Measurements from ENCODE around the gene TRMT61A. TPM values are rescaled to one million over a fixed set of nuclear protein-coding genes. Genes with fewer than 3 reads are reported as not detected.
A peak's percentile ranks its signal among the peaks of the same experiment; 100 is the strongest.

Gene TRMT61A
- total RNA-seq, 1 donor from 2014 or later, result 9.5 TPM

- no peak overlapping the region for H3K27ac Mint-ChIP-seq
- no peaks in the 10 kb centered on the region for H3K9me3 Mint-ChIP-seq
- H3K27me3 Mint-ChIP-seq (ENCODE audit: low read depth), result peaks cover 3% of the 10 kb centered on the region
- H3K4me3 Mint-ChIP-seq, result peak overlapping the region; percentile 93
- peaks cover 28% of the 10 kb centered on the region for H3K4me1 Mint-ChIP-seq
- TF ChIP-seq, protein P1, sequence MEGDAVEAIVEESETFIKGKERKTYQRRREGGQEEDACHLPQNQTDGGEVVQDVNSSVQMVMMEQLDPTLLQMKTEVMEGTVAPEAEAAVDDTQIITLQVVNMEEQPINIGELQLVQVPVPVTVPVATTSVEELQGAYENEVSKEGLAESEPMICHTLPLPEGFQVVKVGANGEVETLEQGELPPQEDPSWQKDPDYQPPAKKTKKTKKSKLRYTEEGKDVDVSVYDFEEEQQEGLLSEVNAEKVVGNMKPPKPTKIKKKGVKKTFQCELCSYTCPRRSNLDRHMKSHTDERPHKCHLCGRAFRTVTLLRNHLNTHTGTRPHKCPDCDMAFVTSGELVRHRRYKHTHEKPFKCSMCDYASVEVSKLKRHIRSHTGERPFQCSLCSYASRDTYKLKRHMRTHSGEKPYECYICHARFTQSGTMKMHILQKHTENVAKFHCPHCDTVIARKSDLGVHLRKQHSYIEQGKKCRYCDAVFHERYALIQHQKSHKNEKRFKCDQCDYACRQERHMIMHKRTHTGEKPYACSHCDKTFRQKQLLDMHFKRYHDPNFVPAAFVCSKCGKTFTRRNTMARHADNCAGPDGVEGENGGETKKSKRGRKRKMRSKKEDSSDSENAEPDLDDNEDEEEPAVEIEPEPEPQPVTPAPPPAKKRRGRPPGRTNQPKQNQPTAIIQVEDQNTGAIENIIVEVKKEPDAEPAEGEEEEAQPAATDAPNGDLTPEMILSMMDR (IDR thresholded peaks at IDR 0.05; ENCODE audit: unreplicated experiment), result no peak
- H3K36me3 Mint-ChIP-seq, result no peaks in the 10 kb centered on the region
- DNase-seq (ENCODE audit: low spot score in 2 of 2, unreplicated experiment in 2 of 2), result no peak
Observed at GRCh38 chr14:103530831-103531230, 1.8 kb downstream of the TRMT61A start.

GRCh38 chr14:103531421-103532215, 2.6 kb downstream of the TRMT61A start:
- Mint-ChIP-seq H3K4me1 (peaks cover 24% of the 10 kb centered on the region), H3K4me3 (no peak overlapping the region), H3K27ac (no peak overlapping the region), H3K27me3 (ENCODE audit: low read depth) (no peaks in the 10 kb centered on the region), H3K9me3 (no peaks in the 10 kb centered on the region), H3K36me3 (no peaks in the 10 kb centered on the region)
- TF ChIP-seq, protein P1 (IDR thresholded peaks at IDR 0.05; ENCODE audit: unreplicated experiment), result no peak
- DNase-seq (ENCODE audit: low spot score in 2 of 2, unreplicated experiment in 2 of 2), result no peak

DNA sequence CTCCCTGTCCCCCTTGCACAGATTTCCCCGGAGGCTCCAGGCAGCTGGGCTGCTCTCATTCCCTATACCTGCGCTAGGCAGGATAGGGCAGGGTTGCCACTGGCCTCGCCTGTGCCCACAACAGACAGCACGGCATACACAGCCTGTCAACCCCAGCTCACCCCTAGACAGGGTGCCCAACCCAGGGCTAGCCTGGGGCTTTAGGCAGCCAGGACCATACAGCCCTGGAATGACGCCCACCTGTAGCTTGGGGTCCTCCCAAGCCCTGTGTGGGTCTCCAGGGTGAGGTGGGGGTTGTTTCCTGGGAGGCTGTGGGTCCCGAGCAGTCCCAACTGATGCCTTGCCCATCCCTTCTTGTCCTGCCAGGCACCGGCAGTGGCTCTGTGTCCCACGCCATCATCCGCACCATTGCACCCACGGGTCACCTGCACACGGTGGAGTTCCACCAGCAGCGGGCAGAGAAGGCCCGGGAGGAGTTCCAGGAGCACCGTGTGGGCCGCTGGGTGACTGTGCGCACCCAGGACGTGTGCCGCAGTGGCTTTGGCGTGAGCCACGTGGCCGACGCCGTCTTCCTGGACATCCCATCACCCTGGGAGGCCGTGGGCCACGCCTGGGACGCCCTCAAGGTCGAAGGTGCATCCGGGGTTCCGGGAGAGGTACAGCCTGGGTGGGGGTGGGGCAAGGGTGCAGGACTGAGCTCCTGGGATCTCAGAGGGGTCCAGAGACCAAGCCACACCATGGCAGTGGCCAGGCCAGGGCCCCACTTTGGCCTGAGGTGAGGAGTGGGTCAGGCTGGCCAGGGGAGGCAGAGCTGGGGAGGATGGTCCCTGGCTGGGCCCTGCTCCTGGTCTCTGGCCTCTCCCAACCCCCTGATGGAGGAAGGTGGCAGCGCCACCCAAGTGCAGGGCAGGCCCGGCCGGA, 3.5 kb downstream of the TRMT61A start:
- no peak for DNase-seq (ENCODE audit: low spot score in 2 of 2, unreplicated experiment in 2 of 2)
- no peak overlapping the region for H3K27ac Mint-ChIP-seq
- TF ChIP-seq, protein P1 (IDR thresholded peaks at IDR 0.05; ENCODE audit: unreplicated experiment), result no peak
- H3K27me3 Mint-ChIP-seq (ENCODE audit: low read depth), result no peaks in the 10 kb centered on the region
- H3K9me3 Mint-ChIP-seq, result no peaks in the 10 kb centered on the region
- H3K36me3 Mint-ChIP-seq, result no peaks in the 10 kb centered on the region
- no peak overlapping the region for H3K4me3 Mint-ChIP-seq
- H3K4me1 Mint-ChIP-seq, result peaks cover 21% of the 10 kb centered on the region

DNA sequence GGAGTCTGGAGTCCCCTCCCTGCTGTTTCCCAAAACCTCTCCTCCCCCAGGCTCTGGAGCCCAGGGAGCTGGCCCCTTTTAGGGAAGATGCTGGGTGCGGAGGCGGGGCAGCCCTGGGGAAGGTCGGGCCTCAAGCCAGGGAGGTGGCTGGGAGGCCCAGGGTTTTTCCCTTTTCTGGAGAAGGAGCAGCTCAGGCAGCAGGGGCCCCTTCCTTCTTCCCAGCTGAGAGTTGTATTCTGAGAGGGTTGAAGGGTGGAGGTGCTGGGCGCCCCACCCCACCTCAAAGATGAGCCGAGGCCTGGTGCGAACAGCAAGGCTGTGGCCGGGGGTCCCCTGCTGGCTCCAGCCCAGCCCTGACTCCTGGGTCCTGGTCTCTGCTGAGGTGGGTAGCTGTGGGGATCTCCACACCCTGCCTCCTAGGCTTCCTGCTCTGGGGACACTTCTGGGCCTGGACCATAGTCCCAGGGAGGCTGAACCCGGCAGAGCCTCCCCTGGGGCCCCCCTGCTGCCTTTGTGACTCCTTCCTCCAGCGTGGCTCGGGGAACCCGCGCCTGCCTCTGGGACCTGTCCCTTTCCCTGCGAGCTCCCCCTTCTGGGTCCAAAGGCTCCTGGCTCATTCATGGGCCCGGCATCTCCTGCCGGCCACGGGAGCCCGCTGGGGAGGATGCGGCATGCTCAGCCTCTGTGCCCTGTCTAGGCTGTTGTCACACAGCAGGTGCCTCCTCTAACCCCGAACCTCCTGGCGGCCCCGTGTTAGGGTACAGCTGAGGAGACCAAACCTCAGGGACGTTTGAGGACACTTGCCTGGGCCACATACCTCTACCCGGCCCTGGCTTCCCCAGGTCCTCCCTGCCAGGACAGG, 4.4 kb downstream of the TRMT61A start:
- TF ChIP-seq, protein P1 (IDR thresholded peaks at IDR 0.05; ENCODE audit: unreplicated experiment), result no peak
- Mint-ChIP-seq H3K27ac (no peak overlapping the region), H3K27me3 (ENCODE audit: low read depth) (no peaks in the 10 kb centered on the region), H3K36me3 (no peaks in the 10 kb centered on the region), H3K9me3 (no peaks in the 10 kb centered on the region), H3K4me3 (no peak overlapping the region), H3K4me1 (peaks cover 15% of the 10 kb centered on the region)
- DNase-seq (ENCODE audit: low spot score in 2 of 2, unreplicated experiment in 2 of 2), result no peak

DNA sequence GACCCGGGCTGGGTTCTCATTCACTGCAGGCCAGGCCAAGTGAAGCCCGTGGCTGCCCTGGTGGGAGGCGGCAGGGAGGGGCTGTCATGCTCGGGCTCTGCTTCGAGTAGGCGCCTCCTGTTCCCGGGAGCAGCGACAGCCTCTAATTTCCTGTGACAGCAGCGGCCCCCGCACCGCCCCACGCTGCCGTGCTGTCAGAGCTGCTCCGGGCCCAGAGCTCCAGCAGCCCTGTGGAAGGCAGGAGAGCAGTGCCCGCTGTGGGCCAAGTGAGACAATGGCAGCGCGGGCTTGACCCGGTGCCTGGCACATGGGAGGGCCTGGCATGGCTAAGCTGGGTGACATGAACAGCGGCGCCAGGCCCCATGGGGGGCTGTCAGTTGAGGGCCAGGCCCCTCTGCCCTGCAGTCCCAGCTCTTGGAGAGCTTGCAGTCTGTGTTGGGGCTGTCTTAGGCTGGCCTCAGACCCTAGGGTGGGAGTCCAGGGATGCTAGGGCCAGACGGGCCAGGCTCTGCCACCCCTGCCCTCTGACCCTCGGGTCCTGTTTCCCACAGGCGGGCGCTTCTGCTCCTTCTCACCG, 5.1 kb downstream of the TRMT61A start:
- no peak for DNase-seq (ENCODE audit: low spot score in 2 of 2, unreplicated experiment in 2 of 2)
- H3K27ac Mint-ChIP-seq, result no peak overlapping the region
- H3K9me3 Mint-ChIP-seq, result no peaks in the 10 kb centered on the region
- peaks cover 11% of the 10 kb centered on the region for H3K4me1 Mint-ChIP-seq
- H3K4me3 Mint-ChIP-seq, result no peak overlapping the region
- H3K27me3 Mint-ChIP-seq (ENCODE audit: low read depth), result peaks cover under 1% of the 10 kb centered on the region
- TF ChIP-seq, protein P1 (IDR thresholded peaks at IDR 0.05; ENCODE audit: unreplicated experiment), result no peak
- no peaks in the 10 kb centered on the region for H3K36me3 Mint-ChIP-seq
